ELF-1 (cell line): Measurements from ENCODE around the gene ZFP69B.

Experiments
- DNase-seq: peaks from one replicate; pipeline ENCODE4 v3.0.0-alpha.2; 2016; ENCODE audit warnings: low read depth, low spot score

Gene ZFP69B

GRCh38 chr1:40449684-40450494 is at the start of gene ZFP69B:
TSS of gene ZFP69B (plus strand) at chr1:40450476. CDS start at chr1:40450962, 486 bp downstream.
- peak; percentile 95 for DNase-seq

DNA sequence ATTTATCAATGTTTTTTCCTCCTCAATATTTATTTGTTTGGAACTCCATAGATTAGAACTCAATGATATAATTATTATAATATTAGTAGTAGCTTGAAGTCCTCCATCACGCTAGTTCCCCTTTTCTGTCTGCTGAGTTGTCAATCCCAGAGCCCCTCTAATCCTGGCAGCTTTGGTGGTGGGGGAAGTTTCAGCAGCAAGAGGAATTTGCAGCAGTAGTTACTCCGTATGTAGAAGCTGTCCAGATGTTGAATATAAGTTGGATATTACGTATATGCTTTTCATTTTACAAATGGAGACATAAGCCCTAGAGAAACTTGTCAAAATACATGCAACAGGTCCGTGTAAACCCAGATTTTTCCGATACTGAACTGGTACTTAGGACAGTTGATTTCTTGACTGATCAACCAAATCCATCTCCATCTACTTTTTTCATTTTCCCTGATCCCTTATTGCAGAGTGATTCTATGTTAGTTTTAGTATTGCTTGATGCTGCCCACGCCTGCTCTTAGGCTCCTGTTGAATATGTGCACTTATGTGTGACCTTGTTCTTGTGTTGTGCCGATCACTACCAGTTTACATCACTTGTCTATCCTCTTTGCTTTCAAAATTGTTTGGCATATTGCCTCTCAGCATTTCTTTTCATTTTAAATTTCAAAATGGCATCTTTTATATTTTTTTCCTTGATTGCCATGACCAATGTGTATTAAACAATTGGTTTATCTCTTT is 48.6 kb upstream of the ZFP69B start:
- no peak for DNase-seq

DNA sequence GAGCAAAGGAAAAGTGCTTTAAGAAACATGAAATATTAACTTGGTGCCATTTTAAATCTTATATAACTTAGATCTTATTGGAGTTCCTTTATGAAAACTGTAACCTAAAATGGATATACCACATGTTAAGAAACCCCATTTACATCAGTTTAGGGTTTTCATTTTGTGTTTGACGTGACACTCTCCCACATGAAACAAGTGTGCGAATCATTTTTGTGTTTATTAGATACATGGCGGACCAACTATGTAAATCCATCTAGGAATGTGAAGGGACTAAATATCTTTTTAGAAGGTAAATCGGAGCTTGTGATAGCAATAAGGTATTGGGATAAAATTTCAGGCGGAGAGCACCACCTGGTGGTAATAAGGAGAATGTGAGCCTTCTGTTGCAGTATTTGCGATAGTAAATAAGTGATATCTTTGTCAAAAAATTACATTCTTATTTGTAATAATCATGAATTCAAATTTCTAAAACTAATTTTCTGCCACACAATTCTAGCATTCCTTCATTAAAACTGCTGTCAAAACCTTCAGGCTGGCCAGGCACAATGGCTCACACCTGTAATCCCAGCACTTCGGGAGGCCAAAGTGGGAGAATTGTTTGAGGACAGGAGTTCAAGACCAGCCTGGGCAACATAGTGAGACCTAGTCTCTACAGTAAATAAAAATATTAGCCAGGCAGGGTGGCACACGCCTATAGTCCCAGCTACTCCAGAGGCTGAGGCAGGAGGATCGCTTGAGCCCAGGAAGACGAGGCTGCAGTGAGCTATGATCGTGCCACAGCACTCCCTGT is 45.4 kb upstream of the ZFP69B start:
- no peak for DNase-seq

DNA sequence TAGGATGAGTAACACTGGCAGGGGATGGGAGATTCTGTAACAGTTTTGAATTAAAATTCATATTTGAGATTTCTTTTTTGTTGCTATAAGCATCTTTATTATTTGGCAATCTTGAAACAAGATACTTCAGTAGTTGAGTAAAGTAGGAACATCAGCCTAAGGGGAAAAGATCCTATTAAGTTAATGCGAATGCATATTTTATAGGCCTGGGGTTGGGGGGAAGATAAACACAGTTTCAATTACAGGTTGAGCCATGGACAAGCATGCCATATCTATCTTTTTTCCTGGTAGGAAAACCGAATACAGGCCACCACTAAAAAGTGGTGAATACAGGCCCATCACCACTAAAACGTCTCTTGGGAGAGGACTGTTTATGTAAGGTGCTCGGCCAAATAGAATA is 44.5 kb upstream of the ZFP69B start:
- DNase-seq, result no peak

DNA sequence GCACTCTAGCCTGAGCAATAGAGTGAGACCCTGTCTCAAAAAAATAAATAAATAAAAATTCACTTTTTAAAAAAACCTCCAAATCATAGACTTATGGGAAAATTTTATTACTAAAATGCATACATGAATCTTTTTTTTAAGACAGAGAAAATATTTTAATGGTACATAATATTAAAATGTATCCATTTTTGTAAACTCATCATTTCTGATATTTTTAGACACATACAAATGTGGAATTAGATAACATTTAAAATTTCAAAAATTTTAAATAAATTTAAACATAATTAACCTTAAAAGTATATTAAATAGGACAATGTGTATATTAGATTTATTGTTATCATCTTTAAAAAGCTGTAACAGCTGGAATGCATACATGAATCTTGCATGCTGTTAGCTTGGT is 42.8 kb upstream of the ZFP69B start:
- no peak for DNase-seq

DNA sequence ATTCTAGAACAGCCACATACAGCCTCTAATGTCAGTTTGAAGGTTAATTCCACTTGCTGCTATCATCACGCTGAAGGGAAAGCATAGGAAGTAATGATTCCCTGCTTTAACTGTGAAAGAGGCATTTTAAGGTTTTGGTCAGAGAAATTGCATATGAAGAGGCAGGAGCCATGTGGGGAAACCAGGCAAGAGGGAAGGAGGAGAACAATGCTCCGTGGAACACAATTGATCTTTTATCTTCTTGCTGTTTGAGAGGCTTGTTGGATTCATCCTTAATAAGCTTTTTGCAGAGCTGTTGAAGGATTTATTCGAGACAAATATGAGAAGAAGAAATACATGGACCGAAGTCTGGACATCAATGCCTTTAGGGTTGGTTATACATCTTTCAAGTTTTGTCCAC is 40.8 kb upstream of the ZFP69B start:
- no peak for DNase-seq

GRCh38 chr1:40411294-40411693 is 39.0 kb upstream of the ZFP69B start:
- no peak for DNase-seq

GRCh38 chr1:40411843-40412242 is 38.4 kb upstream of the ZFP69B start:
- DNase-seq, result no peak

DNA sequence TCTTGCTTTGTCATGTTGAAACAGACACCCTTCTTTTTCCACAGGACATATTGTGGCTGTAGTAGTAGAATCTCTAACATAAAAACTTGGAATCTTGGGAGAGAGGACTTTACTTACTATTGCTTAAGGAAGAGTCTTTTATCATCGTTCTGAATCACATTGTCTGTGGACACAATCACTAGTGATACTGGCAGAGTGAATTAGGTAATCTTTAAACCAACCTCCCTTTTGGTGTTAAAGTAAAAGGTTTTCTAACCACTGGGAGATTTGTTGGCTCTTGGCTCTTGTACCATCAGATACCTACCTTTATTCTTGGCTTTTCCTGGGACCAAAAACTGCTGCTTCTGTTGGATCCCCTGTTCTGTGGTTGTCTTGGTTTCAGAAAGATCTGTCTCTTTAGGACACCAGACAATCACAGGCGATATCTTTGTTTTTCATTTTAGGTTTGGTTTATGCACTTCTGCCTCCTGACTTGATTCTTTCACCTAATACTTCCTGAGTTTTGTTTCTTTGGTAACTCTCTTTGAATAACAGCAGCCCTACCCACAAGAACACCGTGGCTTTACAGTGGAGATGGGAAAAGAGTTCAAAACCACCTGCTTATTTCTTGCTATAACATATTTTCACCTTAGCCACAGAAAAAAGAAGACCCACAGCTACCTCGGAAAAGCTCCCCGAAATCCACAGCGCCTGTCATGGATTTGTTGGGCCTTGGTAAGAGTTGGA is 36.6 kb upstream of the ZFP69B start:
- DNase-seq, result no peak

- no peak for DNase-seq
Measured at GRCh38 chr1:40414331-40414730, 35.9 kb upstream of the ZFP69B start.

DNA sequence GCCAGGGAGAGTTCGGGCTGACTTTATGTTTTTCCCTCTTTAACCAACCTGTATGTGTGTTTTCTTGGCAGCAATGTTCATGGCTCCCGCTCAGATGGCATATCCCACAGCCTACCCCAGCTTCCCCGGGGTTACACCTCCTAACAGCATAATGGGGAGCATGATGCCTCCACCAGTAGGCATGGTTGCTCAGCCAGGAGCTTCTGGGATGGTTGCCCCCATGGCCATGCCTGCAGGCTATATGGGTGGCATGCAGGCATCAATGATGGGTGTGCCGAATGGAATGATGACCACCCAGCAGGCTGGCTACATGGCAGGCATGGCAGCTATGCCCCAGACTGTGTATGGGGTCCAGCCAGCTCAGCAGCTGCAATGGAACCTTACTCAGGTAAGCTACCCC is 33.6 kb upstream of the ZFP69B start:
- no peak for DNase-seq

- DNase-seq, result peak; percentile 5
Measured at GRCh38 chr1:40421431-40422384, 28.6 kb upstream of the ZFP69B start.

- DNase-seq, result no peak
Measured at GRCh38 chr1:40422630-40423263, 27.5 kb upstream of the ZFP69B start.

GRCh38 chr1:40423264-40423642 is 27.0 kb upstream of the ZFP69B start:
- no peak for DNase-seq

GRCh38 chr1:40423951-40424618 is 26.2 kb upstream of the ZFP69B start:
- no peak for DNase-seq

DNA sequence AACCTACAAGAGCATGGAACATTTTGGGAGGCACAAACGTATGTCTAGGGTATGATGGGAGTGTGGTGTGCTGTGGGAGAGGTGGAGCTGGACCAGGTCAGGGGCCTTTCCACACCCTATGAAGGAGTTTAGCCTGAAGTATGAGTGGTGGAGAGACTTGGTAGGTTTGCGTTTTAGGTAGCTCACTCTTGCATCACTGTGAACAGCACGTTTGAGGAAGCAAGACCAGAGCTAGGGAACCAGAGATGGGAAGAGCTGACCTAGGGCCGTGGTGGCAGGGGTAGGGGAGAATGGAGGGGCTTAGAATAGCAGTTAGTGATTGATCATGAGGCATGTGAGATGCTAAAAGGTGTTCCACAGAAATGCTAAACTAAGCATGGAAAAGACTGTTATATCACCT is 25.1 kb upstream of the ZFP69B start:
- no peak for DNase-seq

DNA sequence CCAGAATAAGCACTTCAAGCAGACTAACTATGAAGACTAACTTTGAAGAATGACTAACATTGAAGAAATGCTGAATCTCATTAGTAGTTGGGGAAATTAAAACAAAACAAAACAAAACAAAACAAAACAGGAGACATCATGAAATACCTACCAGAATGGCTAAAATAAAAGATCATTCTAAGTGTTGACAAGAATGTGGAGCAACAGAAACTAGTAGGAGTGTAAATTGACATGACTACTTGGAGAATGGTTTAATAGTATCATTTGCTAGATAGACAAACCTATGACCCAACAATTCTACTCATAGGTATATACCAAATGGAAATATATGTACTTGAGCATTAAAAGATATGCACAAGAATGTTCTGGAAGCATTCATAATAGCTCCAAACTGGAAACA is 18.9 kb upstream of the ZFP69B start:
- no peak for DNase-seq

DNA sequence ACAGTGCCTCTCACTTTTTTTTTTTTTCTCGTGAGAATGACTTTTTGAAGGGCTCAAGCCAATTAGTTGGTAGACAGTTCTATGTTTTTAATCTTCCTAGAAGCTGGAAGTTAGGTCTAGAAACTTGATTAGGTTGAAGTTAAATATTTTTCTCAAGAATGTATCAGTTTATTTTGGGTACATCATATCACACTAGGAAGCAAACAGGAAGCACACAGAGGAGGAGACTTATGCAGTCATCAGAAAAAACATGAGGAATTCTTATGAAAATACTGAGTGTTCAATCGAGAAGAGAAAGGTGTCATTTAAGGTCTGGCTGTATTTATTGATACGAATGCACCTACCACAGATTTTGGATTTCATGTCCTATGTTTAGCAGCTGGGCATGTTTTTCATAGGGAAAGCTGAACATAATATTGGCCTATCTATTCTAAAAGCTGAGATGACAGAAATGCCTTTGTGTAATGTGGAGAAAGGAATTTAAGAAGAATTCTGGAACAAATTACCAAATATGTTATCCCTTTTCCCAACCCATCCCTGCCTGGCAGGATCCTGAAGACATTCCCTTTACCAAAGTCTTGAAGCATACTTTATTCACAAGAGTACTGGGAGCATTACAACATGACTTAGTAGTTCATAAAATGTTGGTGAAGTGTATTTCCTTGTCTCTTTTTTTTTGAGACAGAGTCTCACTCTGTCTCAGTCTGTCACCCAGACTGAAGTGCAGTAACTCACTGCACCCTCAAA is 17.5 kb upstream of the ZFP69B start:
- DNase-seq, result no peak

DNA sequence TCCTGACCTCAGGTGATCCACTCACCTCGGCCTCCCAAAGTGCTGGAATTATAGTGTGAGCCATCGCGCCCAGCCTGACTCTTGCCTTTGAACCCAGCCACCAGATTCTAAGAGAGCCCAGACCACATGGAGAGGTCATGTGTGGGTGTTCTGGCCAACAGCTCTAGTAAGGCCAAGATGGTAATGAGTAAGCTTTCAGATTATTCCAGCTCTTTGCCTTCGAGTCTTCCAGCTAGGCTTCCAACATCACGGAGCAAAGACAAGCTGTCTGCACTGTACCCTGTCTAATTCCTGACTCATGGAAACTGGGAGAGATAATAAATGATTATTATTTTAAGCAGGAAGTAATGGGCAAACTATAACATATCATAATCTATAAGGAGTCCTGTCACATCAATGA is 14.8 kb upstream of the ZFP69B start:
- no peak for DNase-seq
